ENCODE results near the gene EYS. TPM values are rescaled to one million over a fixed set of nuclear protein-coding genes. Genes with fewer than 3 reads are reported as not detected.

EYS gene
- total and polyA plus RNA-seq, 2 of the 8 experiments (the other 6 are each of a cell fraction or from before 2014, with no cell fraction given), result 0.05 to 0.13 TPM

DNA sequence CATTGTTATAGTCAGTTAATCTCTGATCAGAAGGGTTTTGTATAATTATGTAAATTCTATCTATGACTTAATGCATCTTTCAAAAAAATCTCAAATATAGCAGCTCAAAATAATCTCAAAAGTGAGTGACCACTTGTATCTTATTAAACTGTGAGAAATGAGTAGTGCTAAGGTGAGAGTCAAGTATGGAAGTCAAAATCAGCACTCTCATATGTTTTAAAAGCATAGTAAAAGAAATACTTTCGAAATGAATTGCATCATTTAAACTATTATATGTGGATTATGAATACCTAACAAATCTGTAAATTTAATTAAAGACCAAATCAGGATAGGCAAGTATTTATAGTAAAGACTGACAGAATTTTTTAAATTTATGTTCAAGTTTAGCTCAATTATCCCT lies 1425.9 kb downstream of the EYS start:
- CTCF ChIA-PET (ENCODE audit: partially characterized antibody), result interaction anchor here (0.5 to 3.4 kb wide), 5 partner anchors 22 to 357 kb away, joined by 3 to 13 read pairs (median 3); no protein-coding TSS in a partner anchor
- TF ChIP-seq EGR1 (IDR thresholded peaks at IDR 0.05; ENCODE audit: borderline replicate concordance, low read depth, low read length), result no peak

More for the DNA sequence above, 1425.9 kb downstream of the EYS start:
- Histone ChIP-seq H3K14ac (ENCODE audit: insufficient read length) (no peak overlapping the region), H3K79me2 (ENCODE audit: control insufficient read depth in 1 of 2, insufficient read depth in 2 of 2, low read length in 2 of 2) (no peaks in the 10 kb centered on the region), H3K4ac (replicated peaks; ENCODE audit: insufficient read length, low read depth, low read length) (no peak overlapping the region), H4K5ac (ENCODE audit: insufficient read length, low read depth, low read length) (no peak overlapping the region), H2BK12ac (ENCODE audit: low read depth, low read length) (no peak overlapping the region), H2BK20ac (ENCODE audit: low read length) (no peak overlapping the region), H3K56ac (replicated peaks; ENCODE audit: insufficient read length, low read depth, low read length) (no peak overlapping the region), H3K36me3 (ENCODE audit: control insufficient read depth in 2 of 4, insufficient read depth in 4 of 4, low read length in 3 of 4) (no peaks in the 10 kb centered on the region), H3K23ac (ENCODE audit: insufficient read length) (no peak overlapping the region), H3K4me2 (ENCODE audit: insufficient read depth in 1 of 2, low read depth in 2 of 2, low read length in 2 of 2) (no peak overlapping the region), H3K18ac (ENCODE audit: extremely low read depth, low read length) (no peak overlapping the region), H3K4me3 (ENCODE audit: extremely low read depth in 1 of 4, insufficient read depth in 2 of 4, low read depth in 3 of 4, low read length in 4 of 4) (no peak overlapping the region), H3K4me1 (replicated peaks in 1 of 4; ENCODE audit: control insufficient read depth in 3 of 4, insufficient read depth in 4 of 4, low read length in 3 of 4) (peaks cover 0 to 2% (median 0%) of the 10 kb centered on the region in 4 experiments; a peak in 1 of 7 replicates), H3K27me3 (replicated peaks in 1 of 4; ENCODE audit: control insufficient read depth in 3 of 4, extremely low read depth in 1 of 4, insufficient read depth in 3 of 4, low read length in 3 of 4) (no peaks in the 10 kb centered on the region), H3K9me3 (ENCODE audit: insufficient read depth in 2 of 2, low read depth in 1 of 2, low read length in 1 of 2) (peaks cover 5 to 7% of the 10 kb centered on the region in 2 experiments; a peak in 2 of 4 replicates), H3K23me2 (ENCODE audit: low read depth, low read length) (no peaks in the 10 kb centered on the region), H3K9ac (replicated peaks in 1 of 4; ENCODE audit: extremely low read depth in 1 of 4, low read depth in 3 of 4, low read length in 3 of 4) (no peak overlapping the region), H2BK5ac (ENCODE audit: low read depth, low read length) (no peak overlapping the region), H2AK5ac (ENCODE audit: low read depth, low read length) (no peak overlapping the region), H2BK15ac (ENCODE audit: low read length) (no peak overlapping the region), H4K20me1 (replicated peaks in 1 of 2; ENCODE audit: control insufficient read depth in 1 of 2, insufficient read depth in 2 of 2, low read length in 2 of 2) (no peaks in the 10 kb centered on the region), H4K91ac (replicated peaks; ENCODE audit: insufficient read length, low read length) (no peak overlapping the region), H4K8ac (ENCODE audit: extremely low read depth, insufficient read depth, low read length) (no peak overlapping the region), H2AFZ (ENCODE audit: low read length) (no peak overlapping the region), H3K79me1 (ENCODE audit: low read depth, low read length) (no peaks in the 10 kb centered on the region), H2BK120ac (replicated peaks; ENCODE audit: low read depth, low read length) (no peak overlapping the region), H3K27ac (ENCODE audit: low read depth, low read length) (no peak overlapping the region)
- no peak for FAIRE-seq
- DNase-seq (ENCODE audit: low read depth in 1 of 2, low spot score in 2 of 2), result no peak
- WGBS, 2 experiments (ENCODE audit: extremely low coverage in 1 of 2, insufficient coverage in 1 of 2, insufficient read length in 1 of 2, insufficient replicate concordance in 2 of 2, low coverage in 1 of 2, low lambda C conversion rate in 2 of 2, missing lambda C conversion rate in 1 of 2), result 95% methylated on average over 1 of the region's 1 CpG; no CpG with 5 or more reads in 1 of the 2 experiments
- POLR2A ChIA-PET (ENCODE audit: partially characterized antibody), result no interaction called here

All from H1 (cell line).